SK-N-MC (cell line): ENCODE results near the gene SKIC2.
A peak's percentile ranks its signal among the peaks of the same experiment; 100 is the strongest.

Experiments used
- DNase-seq: peaks from one replicate; pipeline ENCODE4 v3.0.0-alpha.2; 2011; ENCODE audit warnings: low read depth, low spot score
- H3K27ac ChIP-seq: fragments of 200-600 bp; sonication (generic); 2 replicates; pipeline ENCODE4 v1.5.1; 2016; ENCODE audit warnings: mixed run types
- H3K36me3 ChIP-seq: fragments of 200-600 bp; sonication (generic); 2 replicates; pipeline ENCODE4 v1.6.1; 2017; ENCODE audit warnings: antibody characterized with exemption, low read length, mixed read lengths; ENCODE audit not compliant: insufficient read depth
- H3K4me3 ChIP-seq: fragments of 200-600 bp; sonication (generic); 2 replicates; pipeline ENCODE4 v1.5.1; 2016
- H3K9ac ChIP-seq: fragments of 200-600 bp; sonication (generic); 2 replicates; pipeline ENCODE4 v1.8.0; 2017; ENCODE audit warnings: mixed run types, mixed read lengths; ENCODE audit not compliant: insufficient read length
- H3K9me3 ChIP-seq: fragments of 200-600 bp; sonication (generic); 2 replicates; pipeline ENCODE4 v1.6.1; 2017; ENCODE audit warnings: low read depth, mild to moderate bottlenecking, antibody characterized with exemption, low read length, moderate library complexity, mixed read lengths
- EZH2 ChIP-seq: fragments of 200-600 bp; sonication (generic); IDR thresholded peaks from one replicate; pipeline ENCODE4 v1.6.1; 2017; ENCODE audit warnings: antibody characterized with exemption
- FOXP2 ChIP-seq: optimal IDR thresholded peaks from 2 replicates; pipeline ENCODE3; 2011; ENCODE audit warnings: mild to moderate bottlenecking, moderate library complexity; ENCODE audit not compliant: insufficient read depth; ENCODE audit errors: extremely low read length, control extremely low read depth
- POLR2AphosphoS5 ChIP-seq: IDR thresholded peaks from 2 replicates; pipeline ENCODE4 v1.6.1; 2012; ENCODE audit warnings: mild to moderate bottlenecking, low read depth, low read length, borderline replicate concordance

The SKIC2 gene

GRCh38 chr6:31948306-31948705, 10.7 kb upstream of the SKIC2 start:
- Histone ChIP-seq H3K9me3 (no peaks in the 10 kb centered on the region), H3K27ac (no peak overlapping the region), H3K4me3 (no peak overlapping the region), H3K9ac (no peak overlapping the region), H3K36me3 (peaks cover 24% of the 10 kb centered on the region)
- TF ChIP-seq FOXP2 (no peak), EZH2 (no peak), POLR2AphosphoS5 (no peak)
- DNase-seq = no peak

- DNase-seq = no peak
- no peak overlapping the region for H3K9ac ChIP-seq
- TF ChIP-seq FOXP2 (no peak), EZH2 (no peak), POLR2AphosphoS5 (peak; percentile 59)
Measured at GRCh38 chr6:31948753-31949413, 10.1 kb upstream of the SKIC2 start.

GRCh38 chr6:31949926-31950548, 8.9 kb upstream of the SKIC2 start:
- Histone ChIP-seq H3K9ac (no peak overlapping the region), H3K9me3 (no peaks in the 10 kb centered on the region), H3K4me3 (no peak overlapping the region), H3K36me3 (peaks cover 41% of the 10 kb centered on the region), H3K27ac (no peak overlapping the region)
- no peak for DNase-seq
- TF ChIP-seq EZH2 (no peak), POLR2AphosphoS5 (no peak; the same call in 1 of the 2 replicates), FOXP2 (no peak)

More at GRCh38 chr6:31948753-31949413, 10.1 kb upstream of the SKIC2 start:
- Histone ChIP-seq H3K4me3 (no peak overlapping the region), H3K9me3 (no peaks in the 10 kb centered on the region), H3K27ac (no peak overlapping the region), H3K36me3 (peaks cover 30% of the 10 kb centered on the region)

- Histone ChIP-seq H3K27ac (no peak overlapping the region), H3K36me3 (peaks cover 61% of the 10 kb centered on the region), H3K9me3 (no peaks in the 10 kb centered on the region), H3K4me3 (no peak overlapping the region), H3K9ac (no peak overlapping the region)
- TF ChIP-seq POLR2AphosphoS5 = no peak
- TF ChIP-seq FOXP2 = no peak
- TF ChIP-seq EZH2 = no peak
- no peak for DNase-seq
Measured at GRCh38 chr6:31952140-31952805, 6.7 kb upstream of the SKIC2 start.

GRCh38 chr6:31952890-31953289, 6.1 kb upstream of the SKIC2 start:
- peaks cover 63% of the 10 kb centered on the region for H3K36me3 ChIP-seq
- H3K9me3 ChIP-seq = no peaks in the 10 kb centered on the region

GRCh38 chr6:31954511-31954910, 4.5 kb upstream of the SKIC2 start:
- Histone ChIP-seq H3K4me3 (no peak overlapping the region), H3K27ac (no peak overlapping the region), H3K9me3 (no peaks in the 10 kb centered on the region), H3K9ac (no peak overlapping the region), H3K36me3 (peaks cover 63% of the 10 kb centered on the region)
- no peak for DNase-seq
- TF ChIP-seq FOXP2 = no peak
- no peak for TF ChIP-seq POLR2AphosphoS5
- no peak for TF ChIP-seq EZH2

More at GRCh38 chr6:31952890-31953289, 6.1 kb upstream of the SKIC2 start:
- DNase-seq = no peak
- Histone ChIP-seq H3K9ac (no peak overlapping the region), H3K4me3 (no peak overlapping the region), H3K27ac (no peak overlapping the region)
- TF ChIP-seq EZH2 (no peak), FOXP2 (no peak), POLR2AphosphoS5 (no peak)

- TF ChIP-seq EZH2 (no peak), POLR2AphosphoS5 (no peak), FOXP2 (no peak)
- DNase-seq = no peak
- Histone ChIP-seq H3K27ac (no peak overlapping the region), H3K9me3 (no peaks in the 10 kb centered on the region), H3K36me3 (peaks cover 59% of the 10 kb centered on the region), H3K9ac (no peak overlapping the region), H3K4me3 (no peak overlapping the region)
Measured at GRCh38 chr6:31956796-31957195, 2.2 kb upstream of the SKIC2 start.

GRCh38 chr6:31958412-31958740, 599 bp upstream of the SKIC2 start:
- TF ChIP-seq FOXP2 = no peak
- TF ChIP-seq EZH2 = no peak
- no peak for TF ChIP-seq POLR2AphosphoS5
- Histone ChIP-seq H3K9me3 (no peaks in the 10 kb centered on the region), H3K4me3 (peak overlapping the region; percentile 98), H3K27ac (peak overlapping the region; percentile 70), H3K36me3 (peaks cover 52% of the 10 kb centered on the region), H3K9ac (peak overlapping the region; percentile 97)
- no peak for DNase-seq

- no peak for DNase-seq
- TF ChIP-seq FOXP2 (no peak), POLR2AphosphoS5 (no peak), EZH2 (no peak)
- Histone ChIP-seq H3K36me3 (peaks cover 44% of the 10 kb centered on the region), H3K4me3 (no peak overlapping the region), H3K9me3 (no peaks in the 10 kb centered on the region), H3K27ac (no peak overlapping the region), H3K9ac (no peak overlapping the region)
Measured at GRCh38 chr6:31961616-31962015, 2.6 kb downstream of the SKIC2 start.
